Epithelial cell of prostate (primary cell): ENCODE results near the gene C12orf42.
"Not testable (repeated sequence)": the region's sequence is repeated elsewhere in the genome, so short reads cannot be mapped to it uniquely, and the experiment has no call there.

Experiments used
- DNase-seq: peaks from one replicate; pipeline ENCODE4 v3.0.0-alpha.2; 2011; ENCODE audit warnings: low read depth, low spot score
- H3K27ac ChIP-seq: fragments of 450-650 bp; 2 replicates; pipeline ENCODE4 v1.5.1; 2017; ENCODE audit warnings: mild to moderate bottlenecking

C12orf42 gene

GRCh38 chr12:103431387-103431786, 64.4 kb downstream of the C12orf42 start:
- DNase-seq, result no peak
- H3K27ac ChIP-seq, result no peak overlapping the region

GRCh38 chr12:103425674-103426073, 70.1 kb downstream of the C12orf42 start:
- DNase-seq, H3K27ac ChIP-seq: not testable (repeated sequence)

GRCh38 chr12:103424849-103425586, 70.8 kb downstream of the C12orf42 start:
- not testable (repeated sequence) for DNase-seq, H3K27ac ChIP-seq

GRCh38 chr12:103423516-103423910, 72.3 kb downstream of the C12orf42 start:
- no peak overlapping the region for H3K27ac ChIP-seq
- no peak for DNase-seq

- H3K27ac ChIP-seq, result no peak overlapping the region
- no peak for DNase-seq
Observed at GRCh38 chr12:103422746-103423515, 72.8 kb downstream of the C12orf42 start.

GRCh38 chr12:103422328-103422727, 73.4 kb downstream of the C12orf42 start:
- no peak for DNase-seq
- H3K27ac ChIP-seq, result no peak overlapping the region

GRCh38 chr12:103421402-103421801, 74.4 kb downstream of the C12orf42 start:
- H3K27ac ChIP-seq, result no peak overlapping the region
- DNase-seq, result no peak

GRCh38 chr12:103415681-103416080, 80.1 kb downstream of the C12orf42 start:
- no peak overlapping the region for H3K27ac ChIP-seq
- no peak for DNase-seq

- DNase-seq, result peak; percentile 36
Observed at GRCh38 chr12:103401421-103401820, 94.3 kb downstream of the C12orf42 start.

GRCh38 chr12:103399986-103400385, 95.8 kb downstream of the C12orf42 start:
- H3K27ac ChIP-seq, result no peak overlapping the region
- DNase-seq, result no peak

More at GRCh38 chr12:103401421-103401820, 94.3 kb downstream of the C12orf42 start:
- H3K27ac ChIP-seq, result no peak overlapping the region

GRCh38 chr12:103397536-103397935, 98.2 kb downstream of the C12orf42 start:
- H3K27ac ChIP-seq, result no peak overlapping the region
- no peak for DNase-seq

GRCh38 chr12:103392722-103393121, 103.0 kb downstream of the C12orf42 start:
- no peak overlapping the region for H3K27ac ChIP-seq
- DNase-seq, result no peak

GRCh38 chr12:103391103-103391502, 104.7 kb downstream of the C12orf42 start:
- DNase-seq, result no peak
- H3K27ac ChIP-seq, result no peak overlapping the region

- DNase-seq, result no peak
- no peak overlapping the region for H3K27ac ChIP-seq
Observed at GRCh38 chr12:103387385-103387784, 108.4 kb downstream of the C12orf42 start.

- DNase-seq, result no peak
- H3K27ac ChIP-seq, result no peak overlapping the region
Observed at GRCh38 chr12:103386451-103386850, 109.3 kb downstream of the C12orf42 start.

GRCh38 chr12:103382736-103383346, 112.9 kb downstream of the C12orf42 start:
- no peak for DNase-seq
- no peak overlapping the region for H3K27ac ChIP-seq

- H3K27ac ChIP-seq, result no peak overlapping the region
- no peak for DNase-seq
Observed at GRCh38 chr12:103382119-103382518, 113.6 kb downstream of the C12orf42 start.

GRCh38 chr12:103379670-103380069, 116.1 kb downstream of the C12orf42 start:
- H3K27ac ChIP-seq, result no peak overlapping the region
- DNase-seq, result no peak

- no peak overlapping the region for H3K27ac ChIP-seq
- no peak for DNase-seq
Observed at GRCh38 chr12:103373088-103373523, 122.7 kb downstream of the C12orf42 start.

GRCh38 chr12:103369929-103370328, 125.8 kb downstream of the C12orf42 start:
- DNase-seq, result no peak
- H3K27ac ChIP-seq, result no peak overlapping the region

- H3K27ac ChIP-seq, result no peak overlapping the region
- DNase-seq, result no peak
Observed at GRCh38 chr12:103368167-103368566, 127.6 kb downstream of the C12orf42 start.
